ENCODE data around the gene AGBL4.
"Not testable (repeated sequence)": the region's sequence is repeated elsewhere in the genome, so short reads cannot be mapped to it uniquely, and the experiment has no call there.

Gene AGBL4

DNA sequence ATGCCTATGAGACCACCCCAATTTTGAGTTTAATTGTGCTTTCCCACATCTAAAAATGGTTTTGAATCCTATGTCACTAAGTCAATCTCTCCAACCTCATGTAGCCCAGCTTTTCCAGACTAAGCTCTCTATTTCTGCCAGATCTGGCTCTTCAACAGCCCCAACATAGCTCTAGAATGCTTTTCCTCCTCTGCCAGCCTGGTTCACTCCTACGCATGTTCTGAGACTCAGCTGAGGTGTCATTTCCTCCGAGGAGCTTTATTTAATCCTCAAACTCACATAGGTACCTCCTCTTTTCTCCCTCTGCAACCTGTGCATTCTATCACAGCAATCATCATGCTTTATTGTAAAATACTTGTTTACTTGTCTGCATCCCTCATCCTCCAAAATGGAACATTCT, 729.2 kb downstream of the AGBL4 start:
- H3K27me3 Mint-ChIP-seq (ENCODE audit: low read depth): peaks cover 4% of the 10 kb centered on the region
- H3K4me1 Mint-ChIP-seq: no peaks in the 10 kb centered on the region
- peaks cover 38% of the 10 kb centered on the region for H3K9me3 Mint-ChIP-seq
- no peaks in the 10 kb centered on the region for H3K36me3 Mint-ChIP-seq (ENCODE audit: low read depth)
- TF ChIP-seq, protein P1, sequence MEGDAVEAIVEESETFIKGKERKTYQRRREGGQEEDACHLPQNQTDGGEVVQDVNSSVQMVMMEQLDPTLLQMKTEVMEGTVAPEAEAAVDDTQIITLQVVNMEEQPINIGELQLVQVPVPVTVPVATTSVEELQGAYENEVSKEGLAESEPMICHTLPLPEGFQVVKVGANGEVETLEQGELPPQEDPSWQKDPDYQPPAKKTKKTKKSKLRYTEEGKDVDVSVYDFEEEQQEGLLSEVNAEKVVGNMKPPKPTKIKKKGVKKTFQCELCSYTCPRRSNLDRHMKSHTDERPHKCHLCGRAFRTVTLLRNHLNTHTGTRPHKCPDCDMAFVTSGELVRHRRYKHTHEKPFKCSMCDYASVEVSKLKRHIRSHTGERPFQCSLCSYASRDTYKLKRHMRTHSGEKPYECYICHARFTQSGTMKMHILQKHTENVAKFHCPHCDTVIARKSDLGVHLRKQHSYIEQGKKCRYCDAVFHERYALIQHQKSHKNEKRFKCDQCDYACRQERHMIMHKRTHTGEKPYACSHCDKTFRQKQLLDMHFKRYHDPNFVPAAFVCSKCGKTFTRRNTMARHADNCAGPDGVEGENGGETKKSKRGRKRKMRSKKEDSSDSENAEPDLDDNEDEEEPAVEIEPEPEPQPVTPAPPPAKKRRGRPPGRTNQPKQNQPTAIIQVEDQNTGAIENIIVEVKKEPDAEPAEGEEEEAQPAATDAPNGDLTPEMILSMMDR (IDR thresholded peaks at IDR 0.05; ENCODE audit: unreplicated experiment in 3 of 3): no peak
- H3K4me3 Mint-ChIP-seq: no peak overlapping the region
- no peak overlapping the region for H3K27ac Mint-ChIP-seq

DNA sequence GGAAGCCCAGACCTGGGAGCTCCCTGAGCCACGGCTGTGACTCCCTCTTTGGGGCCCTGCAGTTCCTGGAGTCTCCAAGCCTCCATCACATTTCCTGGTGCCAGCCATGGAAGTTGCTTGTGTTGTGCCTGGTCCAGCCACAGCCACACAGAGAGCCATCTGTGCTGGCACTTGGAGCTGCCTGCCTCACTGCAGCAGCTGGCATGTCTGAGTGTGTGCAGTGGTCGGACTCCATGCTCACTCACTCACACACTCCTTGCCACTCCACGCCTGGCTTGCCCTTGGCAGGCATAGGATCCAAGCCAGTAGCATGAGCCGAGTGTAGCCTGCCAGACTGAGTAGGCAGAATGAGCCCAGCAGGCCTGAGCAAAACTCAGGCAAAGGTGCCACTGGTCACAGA, 730.7 kb downstream of the AGBL4 start:
- no peaks in the 10 kb centered on the region for H3K4me1 Mint-ChIP-seq
- no peaks in the 10 kb centered on the region for H3K36me3 Mint-ChIP-seq (ENCODE audit: low read depth)
- TF ChIP-seq, protein P1 (IDR thresholded peaks at IDR 0.05; ENCODE audit: unreplicated experiment in 3 of 3): no peak
- H3K27ac Mint-ChIP-seq: no peak overlapping the region
- H3K27me3 Mint-ChIP-seq (ENCODE audit: low read depth): peaks cover 4% of the 10 kb centered on the region
- H3K9me3 Mint-ChIP-seq: peaks cover 34% of the 10 kb centered on the region
- H3K4me3 Mint-ChIP-seq: no peak overlapping the region

DNA sequence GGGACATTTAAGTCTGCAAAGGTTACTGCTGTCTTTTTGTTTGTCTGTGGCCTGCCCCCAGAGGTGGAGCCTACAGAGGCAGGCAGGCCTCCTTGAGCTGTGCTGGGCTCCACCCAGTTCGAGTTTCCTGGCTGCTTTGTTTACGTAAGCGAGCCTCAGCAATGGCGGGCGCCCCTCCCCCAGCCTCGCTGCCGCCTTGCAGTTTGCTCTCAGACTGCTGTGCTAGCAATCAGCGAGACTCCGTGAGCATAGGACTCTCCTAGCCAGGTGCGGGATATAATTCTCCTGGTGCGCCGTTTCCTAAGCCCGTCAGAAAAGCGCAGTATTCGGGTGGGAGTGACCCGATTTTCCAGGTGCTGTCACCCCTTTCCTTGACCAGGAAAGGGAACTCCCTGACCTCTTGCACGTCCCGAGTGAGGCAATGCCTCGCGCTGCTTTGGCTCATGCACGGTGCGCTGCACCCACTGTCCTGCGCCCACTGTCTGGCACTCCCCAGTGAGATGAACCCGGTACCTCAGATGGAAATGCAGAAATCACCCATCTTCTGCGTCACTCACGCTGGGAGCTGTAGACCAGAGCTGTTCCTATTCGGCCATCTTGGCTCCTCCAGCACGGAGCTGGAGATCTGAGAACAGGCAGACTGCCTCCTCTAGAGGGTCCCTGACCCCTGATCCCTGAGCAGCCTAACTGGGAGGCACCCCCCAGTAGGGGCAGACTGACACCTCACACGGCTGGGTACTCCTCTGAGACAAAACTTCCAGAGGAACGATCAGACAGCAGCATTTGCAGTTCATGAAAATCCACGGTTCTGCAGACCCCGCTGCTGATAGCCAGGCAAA, 766.3 kb downstream of the AGBL4 start:
- H3K36me3 Mint-ChIP-seq (ENCODE audit: low read depth); H3K27me3 Mint-ChIP-seq (ENCODE audit: low read depth): not testable (repeated sequence)
- H3K9me3 Mint-ChIP-seq: peaks cover 42% of the 10 kb centered on the region

DNA sequence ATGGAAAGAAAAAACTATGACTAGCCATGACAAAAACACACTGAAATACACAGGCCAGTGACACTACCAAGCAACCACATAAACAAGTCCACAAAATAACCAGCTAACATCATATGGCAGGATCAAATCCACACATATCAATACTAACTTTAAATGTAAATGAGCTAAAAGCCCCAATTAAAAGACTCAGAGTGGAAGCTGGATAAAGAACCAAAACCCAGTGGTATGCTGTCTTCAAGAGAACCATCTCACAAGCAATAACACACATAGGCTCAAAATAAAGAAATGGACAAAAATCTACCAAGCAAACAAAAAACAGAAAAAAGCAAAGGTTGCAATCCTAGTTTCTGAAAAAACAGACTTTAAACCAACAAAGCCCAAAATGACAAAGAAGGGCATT, 770.8 kb downstream of the AGBL4 start:
- no peak overlapping the region for H3K4me3 Mint-ChIP-seq
- no peak overlapping the region for H3K27ac Mint-ChIP-seq
- H3K9me3 Mint-ChIP-seq: peaks cover 59% of the 10 kb centered on the region
- no peaks in the 10 kb centered on the region for H3K36me3 Mint-ChIP-seq (ENCODE audit: low read depth)
- TF ChIP-seq, protein P1 (IDR thresholded peaks at IDR 0.05; ENCODE audit: unreplicated experiment in 3 of 3): no peak
- H3K27me3 Mint-ChIP-seq (ENCODE audit: low read depth): no peaks in the 10 kb centered on the region
- H3K4me1 Mint-ChIP-seq: no peaks in the 10 kb centered on the region

More for the DNA sequence above, 766.3 kb downstream of the AGBL4 start:
- peak overlapping the region in 1 of 3 experiments; percentile 72 for H3K27ac Mint-ChIP-seq
- not testable (repeated sequence) for H3K4me1 Mint-ChIP-seq
- H3K4me3 Mint-ChIP-seq: peak overlapping the region in 2 of 3 experiments; percentile 61 to 71

DNA sequence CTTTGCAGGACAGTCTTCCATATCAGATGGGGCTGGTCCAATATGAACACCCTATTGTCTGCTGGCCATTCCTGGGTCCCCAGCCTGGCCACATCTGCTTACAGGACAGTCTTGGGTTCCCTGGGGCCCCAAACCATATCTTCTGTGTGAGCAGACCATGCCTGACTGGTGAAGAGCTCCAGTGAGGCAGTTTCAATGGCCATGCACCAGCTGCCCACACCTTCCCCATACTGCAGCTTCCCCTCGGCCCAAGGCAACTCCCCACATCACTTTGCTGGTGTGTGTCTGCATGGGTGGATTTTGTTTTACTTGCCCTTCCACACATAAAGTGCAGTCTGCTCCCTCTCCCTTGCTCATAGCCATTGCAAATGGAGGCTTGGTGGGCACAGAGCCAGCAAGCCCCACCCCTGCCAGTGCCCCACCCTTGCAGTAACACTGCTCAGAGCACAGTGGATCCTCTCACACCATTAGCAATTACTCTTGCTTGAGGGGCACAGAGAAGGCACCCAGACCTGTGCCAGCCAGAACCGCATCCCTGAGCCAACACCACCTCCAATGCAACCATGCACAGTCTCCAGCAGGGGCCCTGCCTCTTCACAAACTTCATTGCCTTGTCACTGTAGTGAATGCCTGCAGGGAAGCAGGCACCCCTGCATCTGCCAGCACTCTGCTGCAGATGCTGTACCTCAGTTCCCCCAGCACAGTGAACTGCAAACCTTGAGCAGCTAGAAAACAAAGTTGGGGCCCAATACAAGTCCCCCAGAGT, 772.6 kb downstream of the AGBL4 start:
- Mint-ChIP-seq H3K36me3 (ENCODE audit: low read depth) (no peaks in the 10 kb centered on the region), H3K4me1 (no peaks in the 10 kb centered on the region), H3K27ac (no peak overlapping the region), H3K27me3 (ENCODE audit: low read depth) (no peaks in the 10 kb centered on the region), H3K4me3 (no peak overlapping the region), H3K9me3 (peaks cover 57% of the 10 kb centered on the region)
- TF ChIP-seq, protein P1 (IDR thresholded peaks at IDR 0.05; ENCODE audit: unreplicated experiment in 3 of 3): no peak

DNA sequence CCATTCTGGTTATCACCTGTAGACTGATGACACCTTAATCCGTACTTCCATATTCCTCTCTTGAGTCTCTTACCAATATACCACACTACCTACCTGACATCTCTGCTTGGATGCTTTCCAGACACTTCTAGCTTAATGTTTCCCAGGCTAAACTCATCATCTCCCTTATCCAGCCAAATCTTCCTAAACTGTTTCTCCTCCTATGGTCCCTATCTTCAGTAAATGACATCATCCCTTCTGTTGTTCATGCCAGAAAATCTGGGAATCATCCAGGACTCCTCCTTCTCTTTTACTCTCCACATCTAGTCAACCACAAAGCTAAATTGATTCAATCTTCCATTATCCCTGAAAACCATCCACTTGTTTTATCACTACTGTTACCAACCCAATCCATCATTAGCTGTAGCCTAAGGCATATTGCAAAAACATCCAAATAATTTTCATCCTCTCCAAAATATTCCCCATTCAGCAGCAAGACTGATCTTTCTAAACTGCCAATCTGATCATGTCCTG, 783.0 kb downstream of the AGBL4 start:
- H3K36me3 Mint-ChIP-seq (ENCODE audit: low read depth): no peaks in the 10 kb centered on the region

More for the DNA sequence above, 783.0 kb downstream of the AGBL4 start:
- H3K27me3 Mint-ChIP-seq (ENCODE audit: low read depth): no peaks in the 10 kb centered on the region
- peaks cover 30% of the 10 kb centered on the region for H3K9me3 Mint-ChIP-seq
- TF ChIP-seq, protein P1 (IDR thresholded peaks at IDR 0.05; ENCODE audit: unreplicated experiment in 3 of 3): no peak
- no peak overlapping the region for H3K27ac Mint-ChIP-seq
- no peak overlapping the region for H3K4me3 Mint-ChIP-seq
- no peaks in the 10 kb centered on the region for H3K4me1 Mint-ChIP-seq

Measured in nephron (organoid).